Mammary epithelial cell (primary cell): ENCODE data around the gene RPL10A.
A peak's percentile ranks its signal among the peaks of the same experiment; 100 is the strongest.

Source experiments
- CTCF ChIP-seq, 2 donors: IDR thresholded peaks in 1 of 2; conservative IDR thresholded peaks in 1 of 2; 2 replicates each; pipeline ENCODE4 v1.5.1; 2011 to 2012; ENCODE audit warnings: inconsistent platforms in 2 of 2, low read length in 2 of 2, mild to moderate bottlenecking in 2 of 2, control low read depth in 1 of 2, low read depth in 1 of 2; ENCODE audit not compliant: insufficient read depth in 1 of 2; ENCODE audit errors: extremely low read depth in 1 of 2
- EZH2 ChIP-seq: IDR thresholded peaks from 2 replicates; pipeline ENCODE4 v1.6.1; 2012; ENCODE audit warnings: low read length, inconsistent platforms, borderline replicate concordance

GRCh38 chr6:35497571-35498421 lies 29.6 kb downstream of the RPL10A start:
- TF ChIP-seq CTCF (conservative IDR thresholded peaks at IDR 0.05 in 1 of 2, IDR thresholded peaks at IDR 0.05 in 1 of 2; ENCODE audit: extremely low read depth in 1 of 2, insufficient read depth in 1 of 2, low read depth in 1 of 2, low read length in 2 of 2) (peak in 1 of 2 donors; percentile 23), EZH2 (no peak)
